SK-N-MC (cell line): Measurements from ENCODE around the gene MAN1C1.

Experiments
- EZH2 ChIP-seq: fragments of 200-600 bp; sonication (generic); IDR thresholded peaks from one replicate; pipeline ENCODE4 v1.6.1; 2017; ENCODE audit warnings: antibody characterized with exemption
- POLR2AphosphoS5 ChIP-seq: IDR thresholded peaks from 2 replicates; pipeline ENCODE4 v1.6.1; 2012; ENCODE audit warnings: mild to moderate bottlenecking, low read depth, low read length, borderline replicate concordance

- TF ChIP-seq POLR2AphosphoS5 (no peak), EZH2 (no peak)
Observed at GRCh38 chr1:25644962-25645361, 28.4 kb downstream of the MAN1C1 start.
